SU-DHL-6 (cell line): ENCODE data around the gene PPP1R37.

ENCODE experiments used
- H2AFZ ChIP-seq: fragments of 200-600 bp; sonication (generic); 2 replicates; pipeline ENCODE4 v1.6.1; 2014; ENCODE audit warnings: low read depth, mild to moderate bottlenecking, moderate library complexity, mixed read lengths, antibody characterized with exemption, low read length; ENCODE audit not compliant: severe bottlenecking
- H3F3A ChIP-seq: fragments of 200-600 bp; shearing (Covaris generic); 2 replicates; pipeline ENCODE4 v1.6.0; 2016; ENCODE audit warnings: antibody characterized with exemption, mild to moderate bottlenecking; ENCODE audit not compliant: insufficient read depth
- H3K27ac ChIP-seq: fragments of 200-600 bp; sonication (generic); 2 replicates; pipeline ENCODE4 v1.5.1; 2016; ENCODE audit warnings: low read depth, mild to moderate bottlenecking, low read length, moderate library complexity, mixed read lengths
- H3K27me3 ChIP-seq: fragments of 200-600 bp; sonication (generic), shearing (Covaris generic); 2 replicates; pipeline ENCODE4 v1.6.0; 2014; ENCODE audit warnings: mild to moderate bottlenecking, low read length
- H3K36me3 ChIP-seq: fragments of 200-600 bp; sonication (generic); 2 replicates; pipeline ENCODE4 v1.6.1; 2014; ENCODE audit warnings: mild to moderate bottlenecking, low read length, mixed read lengths
- H3K4me2 ChIP-seq: fragments of 300-600, 200-600 bp; shearing (Covaris generic), sonication (generic); 2 replicates; pipeline ENCODE4 v1.6.0; 2014; ENCODE audit warnings: low read length, low read depth, mild to moderate bottlenecking; ENCODE audit not compliant: poor library complexity, severe bottlenecking
- H3K4me3 ChIP-seq: fragments of 200-600 bp; sonication (generic); 2 replicates; pipeline ENCODE4 v1.5.1; 2014; ENCODE audit warnings: antibody characterized with exemption, low read length, mild to moderate bottlenecking, mixed read lengths; ENCODE audit not compliant: insufficient read depth, poor library complexity, severe bottlenecking
- H3K79me2 ChIP-seq: fragments of 200-600 bp; sonication (generic); 2 replicates; pipeline ENCODE4 v1.6.1; 2014; ENCODE audit warnings: mild to moderate bottlenecking, low read length, moderate library complexity; ENCODE audit not compliant: insufficient read depth
- H3K9ac ChIP-seq: fragments of 200-600 bp; sonication (generic); 2 replicates; pipeline ENCODE4 v1.7.0; 2014; ENCODE audit warnings: mild to moderate bottlenecking, low read length
- H3K9me2 ChIP-seq: fragments of 200-600 bp; sonication (generic); replicated peaks from 2 replicates; pipeline ENCODE4 v1.6.1; 2014; ENCODE audit warnings: low read length; ENCODE audit not compliant: insufficient read depth
- H3K9me3 ChIP-seq: fragments of 200-600 bp; sonication (generic); 2 replicates; pipeline ENCODE4 v1.6.1; 2014; ENCODE audit warnings: low read length, mixed read lengths; ENCODE audit not compliant: insufficient read depth
- H4K20me1 ChIP-seq: fragments of 200-600 bp; sonication (generic); 2 replicates; pipeline ENCODE4 v1.6.1; 2014; ENCODE audit warnings: low read depth, mild to moderate bottlenecking, antibody characterized with exemption, low read length, moderate library complexity, mixed read lengths
- EZH2phosphoT487 ChIP-seq: fragments of 200-600 bp; sonication (generic), shearing (Covaris generic); conservative IDR thresholded peaks from 2 replicates; pipeline ENCODE4 v1.6.1; 2018; ENCODE audit warnings: mild to moderate bottlenecking, antibody characterized with exemption, low read length, moderate library complexity, mixed read lengths
- TF ChIP-seq, protein P1 (sequence below): fragments of 200-600 bp; sonication (generic); IDR thresholded peaks from one replicate; pipeline ENCODE4 v1.5.1; 2017; ENCODE audit warnings: antibody characterized with exemption, mild to moderate bottlenecking, low read length, moderate library complexity; ENCODE audit not compliant: insufficient read depth, poor library complexity, severe bottlenecking

PPP1R37 gene

DNA sequence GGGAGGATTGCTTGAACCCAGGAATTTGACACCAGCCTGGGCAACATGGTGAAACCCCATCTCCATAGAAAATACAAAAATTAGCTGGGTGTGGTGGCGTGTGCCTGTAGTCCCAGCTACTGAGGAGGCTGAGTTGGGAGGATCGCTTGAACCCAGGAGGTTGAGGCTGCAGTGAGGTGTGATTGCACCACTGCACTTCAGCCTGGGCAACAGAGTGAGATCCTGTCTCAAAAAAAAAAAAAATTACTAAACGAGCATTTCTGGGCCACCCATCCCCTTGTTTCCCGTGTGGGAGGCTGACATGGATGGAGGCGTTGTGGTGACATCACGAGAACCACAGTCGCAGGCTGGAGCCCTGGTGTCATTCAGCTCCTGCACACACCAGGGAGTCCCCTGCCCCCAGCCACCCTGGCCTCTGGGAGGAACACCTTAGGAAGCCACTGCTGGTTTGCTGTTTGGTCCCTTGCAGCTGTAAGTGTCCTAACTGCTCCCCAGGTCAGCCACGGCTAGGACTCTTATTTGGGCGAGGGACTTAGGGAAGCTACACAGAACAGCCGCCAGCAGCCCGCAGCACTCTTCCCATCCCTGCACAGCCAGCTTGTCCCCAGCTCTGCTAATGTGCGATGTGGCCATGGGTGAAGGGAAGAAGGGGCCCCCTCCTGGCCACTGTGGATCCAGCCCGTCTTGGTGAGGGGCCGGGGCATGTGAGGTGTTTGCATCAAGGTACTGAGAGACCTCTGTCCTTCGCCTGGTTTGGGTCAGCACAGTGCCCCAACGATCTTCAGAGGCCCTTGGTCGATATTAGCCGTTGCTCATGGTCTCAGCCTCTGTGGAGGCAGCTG is 55.1 kb downstream of the PPP1R37 start:
- Histone ChIP-seq H3K4me2 (no peak overlapping the region), H3K36me3 (no peaks in the 10 kb centered on the region), H3K27me3 (no peaks in the 10 kb centered on the region), H3K4me3 (no peak overlapping the region), H3K9me2 (no peaks in the 10 kb centered on the region), H4K20me1 (no peaks in the 10 kb centered on the region), H3K79me2 (no peaks in the 10 kb centered on the region), H3K9ac (no peak overlapping the region), H3F3A (no peaks in the 10 kb centered on the region), H2AFZ (no peak overlapping the region), H3K9me3 (no peaks in the 10 kb centered on the region), H3K27ac (no peak overlapping the region)
- TF ChIP-seq, protein P1, sequence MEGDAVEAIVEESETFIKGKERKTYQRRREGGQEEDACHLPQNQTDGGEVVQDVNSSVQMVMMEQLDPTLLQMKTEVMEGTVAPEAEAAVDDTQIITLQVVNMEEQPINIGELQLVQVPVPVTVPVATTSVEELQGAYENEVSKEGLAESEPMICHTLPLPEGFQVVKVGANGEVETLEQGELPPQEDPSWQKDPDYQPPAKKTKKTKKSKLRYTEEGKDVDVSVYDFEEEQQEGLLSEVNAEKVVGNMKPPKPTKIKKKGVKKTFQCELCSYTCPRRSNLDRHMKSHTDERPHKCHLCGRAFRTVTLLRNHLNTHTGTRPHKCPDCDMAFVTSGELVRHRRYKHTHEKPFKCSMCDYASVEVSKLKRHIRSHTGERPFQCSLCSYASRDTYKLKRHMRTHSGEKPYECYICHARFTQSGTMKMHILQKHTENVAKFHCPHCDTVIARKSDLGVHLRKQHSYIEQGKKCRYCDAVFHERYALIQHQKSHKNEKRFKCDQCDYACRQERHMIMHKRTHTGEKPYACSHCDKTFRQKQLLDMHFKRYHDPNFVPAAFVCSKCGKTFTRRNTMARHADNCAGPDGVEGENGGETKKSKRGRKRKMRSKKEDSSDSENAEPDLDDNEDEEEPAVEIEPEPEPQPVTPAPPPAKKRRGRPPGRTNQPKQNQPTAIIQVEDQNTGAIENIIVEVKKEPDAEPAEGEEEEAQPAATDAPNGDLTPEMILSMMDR, result no peak
- no peak for TF ChIP-seq EZH2phosphoT487

DNA sequence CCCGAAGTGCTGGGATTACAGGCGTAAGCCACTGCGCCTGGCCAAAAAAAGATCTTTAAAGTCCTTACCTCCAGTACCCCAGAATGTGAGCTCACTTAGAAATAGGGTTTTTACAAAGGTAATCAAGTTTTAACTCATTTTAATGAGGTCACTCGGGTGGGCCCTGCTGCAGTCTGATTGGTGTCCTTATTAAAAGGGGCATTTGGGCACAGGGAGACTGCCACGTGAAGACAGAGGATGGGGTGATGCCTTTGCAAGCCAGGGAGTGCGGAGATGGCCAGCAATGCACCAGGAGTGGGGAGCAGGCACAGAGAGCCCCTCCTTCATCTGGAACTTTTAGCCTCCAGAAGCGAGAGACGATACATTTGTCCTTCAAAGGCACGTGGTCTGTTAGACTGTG is 56.1 kb downstream of the PPP1R37 start:
- no peak overlapping the region for H3K9ac ChIP-seq
- H4K20me1 ChIP-seq, result no peaks in the 10 kb centered on the region

GRCh38 chr19:45150180-45150579 is 57.2 kb downstream of the PPP1R37 start:
- Histone ChIP-seq H3K79me2 (no peaks in the 10 kb centered on the region), H3K9ac (no peak overlapping the region), H4K20me1 (no peaks in the 10 kb centered on the region), H3K4me2 (no peak overlapping the region), H2AFZ (no peak overlapping the region), H3K4me3 (no peak overlapping the region), H3K27me3 (no peaks in the 10 kb centered on the region), H3K36me3 (no peaks in the 10 kb centered on the region), H3K9me2 (no peaks in the 10 kb centered on the region), H3K9me3 (no peaks in the 10 kb centered on the region), H3K27ac (no peak overlapping the region), H3F3A (no peaks in the 10 kb centered on the region)
- TF ChIP-seq EZH2phosphoT487, result no peak
- TF ChIP-seq, protein P1, result no peak

More for the DNA sequence above, 56.1 kb downstream of the PPP1R37 start:
- H3F3A ChIP-seq, result no peaks in the 10 kb centered on the region
- TF ChIP-seq, protein P1, result no peak
- no peak for TF ChIP-seq EZH2phosphoT487
- no peaks in the 10 kb centered on the region for H3K79me2 ChIP-seq
- H3K27me3 ChIP-seq, result no peaks in the 10 kb centered on the region
- no peak overlapping the region for H3K27ac ChIP-seq
- H3K4me2 ChIP-seq, result no peak overlapping the region
- no peaks in the 10 kb centered on the region for H3K9me2 ChIP-seq
- no peaks in the 10 kb centered on the region for H3K9me3 ChIP-seq
- no peaks in the 10 kb centered on the region for H3K36me3 ChIP-seq
- H2AFZ ChIP-seq, result no peak overlapping the region
- no peak overlapping the region for H3K4me3 ChIP-seq
